DOHH2 (cell line): ENCODE data around the gene SHROOM3.

Experiments
- H3F3A ChIP-seq: fragments of 200-600 bp; sonication (generic), shearing (Covaris generic); 2 replicates; pipeline ENCODE4 v1.6.0; 2016; ENCODE audit warnings: antibody characterized with exemption, mild to moderate bottlenecking; ENCODE audit not compliant: control insufficient read depth, insufficient read depth
- H3K27ac ChIP-seq: fragments of 200-600 bp; sonication (generic); 2 replicates; pipeline ENCODE4 v1.5.1; 2014; ENCODE audit warnings: low read depth, mild to moderate bottlenecking, low read length, moderate library complexity
- H3K27me3 ChIP-seq: fragments of 200-600 bp; sonication (generic); 2 replicates; pipeline ENCODE4 v1.6.1; 2014; ENCODE audit warnings: mild to moderate bottlenecking, low read length, mixed read lengths; ENCODE audit not compliant: control insufficient read depth
- H3K36me3 ChIP-seq: fragments of 200-600 bp; sonication (generic); 2 replicates; pipeline ENCODE4 v1.6.1; 2014; ENCODE audit warnings: mild to moderate bottlenecking, low read length, moderate library complexity, mixed read lengths; ENCODE audit not compliant: control insufficient read depth
- H3K4me1 ChIP-seq: fragments of 200-600 bp; sonication (generic); 2 replicates; pipeline ENCODE4 v1.6.1; 2014; ENCODE audit warnings: mild to moderate bottlenecking, low read length, mixed read lengths; ENCODE audit not compliant: control insufficient read depth
- H3K4me2 ChIP-seq: fragments of 200-600 bp; sonication (generic); 2 replicates; pipeline ENCODE4 v1.6.0; 2014; ENCODE audit warnings: mild to moderate bottlenecking, low read length, moderate library complexity
- H3K4me3 ChIP-seq: fragments of 200-600 bp; sonication (generic); 2 replicates; pipeline ENCODE4 v1.5.1; 2014; ENCODE audit warnings: mild to moderate bottlenecking, low read length, mixed read lengths
- H3K79me2 ChIP-seq: fragments of 200-600 bp; sonication (generic); 2 replicates; pipeline ENCODE4 v1.6.1; 2014; ENCODE audit warnings: mild to moderate bottlenecking, low read length, mixed read lengths; ENCODE audit not compliant: control insufficient read depth
- H3K9me2 ChIP-seq: fragments of 200-600 bp; sonication (generic); replicated peaks from 2 replicates; pipeline ENCODE4 v1.6.1; 2014; ENCODE audit warnings: mild to moderate bottlenecking, low read length, mixed read lengths; ENCODE audit not compliant: control insufficient read depth
- H3K9me3 ChIP-seq: fragments of 200-600 bp; sonication (generic); 2 replicates; pipeline ENCODE4 v1.6.1; 2014; ENCODE audit warnings: antibody characterized with exemption, low read length, mixed read lengths; ENCODE audit not compliant: control insufficient read depth, insufficient read depth
- H4K20me1 ChIP-seq: fragments of 200-600 bp; sonication (generic); 2 replicates; pipeline ENCODE4 v1.6.0; 2014; ENCODE audit warnings: low read depth, mild to moderate bottlenecking, antibody characterized with exemption, low read length, moderate library complexity; ENCODE audit not compliant: control insufficient read depth, insufficient read depth
- CTCF ChIP-seq: fragments of 200-600 bp; sonication (generic); IDR thresholded peaks from one replicate; pipeline ENCODE4 v1.5.1; 2014; ENCODE audit warnings: antibody characterized with exemption, mild to moderate bottlenecking, low read depth, low read length; ENCODE audit not compliant: poor library complexity, severe bottlenecking
- EZH2phosphoT487 ChIP-seq: fragments of 200-600 bp; sonication (generic); IDR thresholded peaks from 2 replicates; pipeline ENCODE4 v1.6.1; 2017; ENCODE audit warnings: borderline replicate concordance, mild to moderate bottlenecking, antibody characterized with exemption, low read length, moderate library complexity, mixed read lengths

SHROOM3 gene

GRCh38 chr4:76749355-76749754 lies 314.3 kb downstream of the SHROOM3 start:
- H3K4me1 ChIP-seq = no peaks in the 10 kb centered on the region
- H3K79me2 ChIP-seq = no peaks in the 10 kb centered on the region
- no peaks in the 10 kb centered on the region for H3K36me3 ChIP-seq
- H3F3A ChIP-seq = no peaks in the 10 kb centered on the region
- H3K4me2 ChIP-seq = no peak overlapping the region
- H4K20me1 ChIP-seq = no peaks in the 10 kb centered on the region
- no peak overlapping the region for H3K27ac ChIP-seq
- H3K27me3 ChIP-seq = no peaks in the 10 kb centered on the region
- no peak overlapping the region for H3K4me3 ChIP-seq
- H3K9me3 ChIP-seq = no peaks in the 10 kb centered on the region
- no peaks in the 10 kb centered on the region for H3K9me2 ChIP-seq
- no peak for TF ChIP-seq EZH2phosphoT487
- TF ChIP-seq CTCF = no peak

- Histone ChIP-seq H3F3A (no peaks in the 10 kb centered on the region), H4K20me1 (no peaks in the 10 kb centered on the region), H3K79me2 (no peaks in the 10 kb centered on the region), H3K36me3 (no peaks in the 10 kb centered on the region), H3K4me2 (no peak overlapping the region), H3K4me3 (no peak overlapping the region), H3K27me3 (no peaks in the 10 kb centered on the region), H3K4me1 (no peaks in the 10 kb centered on the region), H3K9me3 (no peaks in the 10 kb centered on the region), H3K9me2 (no peaks in the 10 kb centered on the region), H3K27ac (no peak overlapping the region)
- TF ChIP-seq CTCF = no peak
- TF ChIP-seq EZH2phosphoT487 = no peak
Observed at GRCh38 chr4:76750716-76751115, 315.7 kb downstream of the SHROOM3 start.

- Histone ChIP-seq H3K9me2 (no peaks in the 10 kb centered on the region), H3K4me1 (no peaks in the 10 kb centered on the region), H3K27me3 (peaks cover 3% of the 10 kb centered on the region; the same call in 1 of the 2 replicates), H3K36me3 (no peaks in the 10 kb centered on the region), H3K9me3 (no peaks in the 10 kb centered on the region), H3F3A (no peaks in the 10 kb centered on the region), H3K4me2 (no peak overlapping the region), H3K79me2 (no peaks in the 10 kb centered on the region), H3K27ac (no peak overlapping the region), H3K4me3 (no peak overlapping the region), H4K20me1 (no peaks in the 10 kb centered on the region)
- TF ChIP-seq CTCF = no peak
- TF ChIP-seq EZH2phosphoT487 = no peak
Observed at GRCh38 chr4:76751612-76752343, 316.7 kb downstream of the SHROOM3 start.
